Activated naive CD4-positive, alpha-beta T cell treated with anti-CD3 and anti-CD28 coated beads, Interleukin-2, amount 50 U/mL, for 72 hours (primary cell): ENCODE results near the gene SALL4. TPM values are rescaled to one million over a fixed set of nuclear protein-coding genes. Genes with fewer than 3 reads are reported as not detected.

Experiments
- ATAC-seq, 2 donors: fragments of 150-1000 bp; cut with Tn5 transposase; 2 replicates each; pipeline ENCODE4 v1.10.0; 2021; ENCODE audit warnings: mild to moderate bottlenecking in 2 of 2, moderate library complexity in 2 of 2
- DNase-seq, 2 donors: peaks; one replicate each; pipeline ENCODE4 v3.0.0; 2021 to 2022; ENCODE audit warnings: low spot score in 2 of 2
- H3K27ac Mint-ChIP-seq, 2 donors: one replicate each; pipeline ENCODE4 v1.8.0; 2022; ENCODE audit warnings: mild to moderate bottlenecking in 2 of 2, mixed read lengths in 2 of 2
- H3K36me3 Mint-ChIP-seq, 2 donors: one replicate each; pipeline ENCODE4 v1.8.0; 2022; ENCODE audit warnings: mixed read lengths in 2 of 2
- H3K9me3 Mint-ChIP-seq, 2 donors: one replicate each; pipeline ENCODE4 v1.8.0; 2022; ENCODE audit warnings: mixed read lengths in 2 of 2
- total RNA-seq, 2 donors: library from RNA; stranded (reverse); gene quantifications; one replicate each; pipeline ENCODE4 v1.2.3, GENCODE V29; 2022

Gene SALL4
- total RNA-seq, 2 donors from 2014 or later, result 0.12 to 0.36 TPM

- DNase-seq (no peak), ATAC-seq (no peak)
- Mint-ChIP-seq H3K9me3 (no peaks in the 10 kb centered on the region), H3K27ac (no peak overlapping the region), H3K36me3 (no peaks in the 10 kb centered on the region)
Observed at GRCh38 chr20:51734876-51735720, 67.2 kb downstream of the SALL4 start.

- no peaks in the 10 kb centered on the region for H3K36me3 Mint-ChIP-seq
- no peaks in the 10 kb centered on the region for H3K9me3 Mint-ChIP-seq
- DNase-seq (no peak), ATAC-seq (no peak)
- no peak overlapping the region for H3K27ac Mint-ChIP-seq
Observed at GRCh38 chr20:51733070-51733469, 69.3 kb downstream of the SALL4 start.

Other genes starting within 250 kb of the SALL4 start
- gene ATP9A, start 34.1 kb downstream of the SALL4 start, total RNA-seq, result 1 to 10 TPM in 1 of 2 donors, under 1 TPM in 1; 0.07 to 4.1 TPM